HL-60 (cell line): ENCODE data around the gene DCLK2.

Experiments used
- DNase-seq, 2 experiments: peaks; one replicate each; pipeline ENCODE4 v3.0.0-alpha.2; 2010 to 2020; ENCODE audit warnings: low read depth in 1 of 2, low spot score in 1 of 2
- H3K27ac ChIP-seq: fragments of 250-450 bp; sonication (Bioruptor Pico); replicated peaks from 2 replicates; pipeline ENCODE4 v1.5.1; 2020; ENCODE audit warnings: mild to moderate bottlenecking, moderate library complexity
- H3K27me3 ChIP-seq: fragments of 250-450 bp; sonication (Bioruptor Pico); 2 replicates; pipeline ENCODE4 v1.5.1; 2021; ENCODE audit warnings: mild to moderate bottlenecking, moderate library complexity; ENCODE audit not compliant: insufficient read depth, poor library complexity, severe bottlenecking
- H3K4me3 ChIP-seq: replicated peaks from 2 replicates; pipeline ENCODE4 v1.5.1; 2011; ENCODE audit warnings: mild to moderate bottlenecking, control low read depth, low read length; ENCODE audit not compliant: insufficient read depth
- CTCF ChIP-seq: IDR thresholded peaks from one replicate; pipeline ENCODE4 v1.5.1; 2011; ENCODE audit warnings: low read length, control low read depth, inconsistent platforms; ENCODE audit not compliant: insufficient read depth
- GABPA ChIP-seq: IDR thresholded peaks from 2 replicates; pipeline ENCODE4 v1.6.1; 2012; ENCODE audit warnings: low read depth
- POLR2AphosphoS5 ChIP-seq: IDR thresholded peaks from 2 replicates; pipeline ENCODE4 v1.6.1; 2012; ENCODE audit warnings: low read depth
- REST ChIP-seq: IDR thresholded peaks from 2 replicates; pipeline ENCODE4 v1.6.1; 2012; ENCODE audit warnings: low read depth; ENCODE audit not compliant: insufficient replicate concordance
- SPI1 ChIP-seq: IDR thresholded peaks from 2 replicates; pipeline ENCODE4 v1.6.1; 2012; ENCODE audit warnings: low read depth, mild to moderate bottlenecking, borderline replicate concordance

DCLK2 gene

DNA sequence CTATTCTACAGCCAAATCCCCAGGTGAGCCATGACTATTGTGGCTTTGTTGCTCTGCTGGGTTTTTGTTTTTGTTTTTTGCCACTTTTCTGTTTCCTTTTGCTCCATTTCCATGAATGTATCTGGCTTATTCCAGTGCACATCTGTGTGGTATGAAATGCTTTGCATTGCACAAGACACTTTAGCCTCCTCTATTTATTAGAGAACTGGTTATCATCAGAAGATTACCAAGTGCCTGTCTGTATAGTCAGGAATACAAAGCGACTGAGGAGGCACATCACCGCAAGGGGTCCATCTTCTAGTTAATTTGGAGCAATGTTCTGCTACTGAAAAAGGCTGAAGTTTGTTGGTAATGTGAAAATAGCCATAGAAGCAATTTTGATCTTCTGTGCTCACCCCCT is 120.8 kb downstream of the DCLK2 start:
- Histone ChIP-seq H3K27me3 (peaks cover 3% of the 10 kb centered on the region), H3K4me3 (no peak overlapping the region), H3K27ac (no peak overlapping the region)
- no peak for TF ChIP-seq CTCF
- TF ChIP-seq GABPA: no peak
- no peak for TF ChIP-seq SPI1
- no peak for DNase-seq

GRCh38 chr4:150205016-150205415 is 126.8 kb downstream of the DCLK2 start:
- H3K27ac ChIP-seq: no peak overlapping the region
- TF ChIP-seq CTCF: no peak
- no peak for DNase-seq
- peaks cover 3% of the 10 kb centered on the region for H3K27me3 ChIP-seq
- H3K4me3 ChIP-seq: no peak overlapping the region

GRCh38 chr4:150206265-150206664 is 128.0 kb downstream of the DCLK2 start:
- peaks cover 3% of the 10 kb centered on the region for H3K27me3 ChIP-seq
- DNase-seq: no peak
- no peak overlapping the region for H3K27ac ChIP-seq
- H3K4me3 ChIP-seq: no peak overlapping the region
- TF ChIP-seq CTCF (no peak), GABPA (no peak), REST (no peak), SPI1 (no peak), POLR2AphosphoS5 (no peak)

- no peak for DNase-seq
- TF ChIP-seq POLR2AphosphoS5 (no peak), GABPA (no peak), CTCF (no peak), REST (no peak), SPI1 (no peak)
- Histone ChIP-seq H3K27me3 (peaks cover 3% of the 10 kb centered on the region), H3K27ac (no peak overlapping the region), H3K4me3 (no peak overlapping the region)
Measured at GRCh38 chr4:150206954-150207353, 128.7 kb downstream of the DCLK2 start.
